Measurements from ENCODE around the gene ALG11.

ALG11 gene

GRCh38 chr13:52011632-52012511, at the start of gene ALG11:
TSS of gene ALG11 (plus strand) at chr13:52012398. CDS start at chr13:52012419, 21 bp downstream.
- 0 out of 2 replicates have a peak, but pooled peaks cover 5% of the 10 kb centered on the region for H3K27me3 ChIP-seq (ENCODE audit: insufficient read depth, low read length)
- H4K20me1 ChIP-seq (ENCODE audit: insufficient read depth, low read length) = no peaks in the 10 kb centered on the region
- peak within 1 kb of the TSS; percentile 76 for H3K4me3 ChIP-seq (ENCODE audit: low read depth, low read length, poor library complexity, severe bottlenecking)
- peaks cover 24% of the 10 kb centered on the region for H3K79me2 ChIP-seq (ENCODE audit: insufficient read depth, low read length)
- H3K9me2 ChIP-seq (ENCODE audit: low read depth, low read length) = no peaks in the 10 kb centered on the region
- peaks cover 15% of the 10 kb centered on the region; the same call in 1 of the 2 replicates for H3K36me3 ChIP-seq (ENCODE audit: insufficient read depth, low read length)
- no peaks in the 10 kb centered on the region for H3K9me3 ChIP-seq (ENCODE audit: low read length)
- peaks cover 21% of the 10 kb centered on the region for H3K4me1 ChIP-seq (ENCODE audit: insufficient read depth, low read length, severe bottlenecking)
- no peaks in the 10 kb centered on the region for H3F3A ChIP-seq (ENCODE audit: insufficient read depth, low read length)
- TF ChIP-seq EZH2 (IDR thresholded peaks at IDR 0.05; ENCODE audit: borderline replicate concordance, low read length) = no peak
- TF ChIP-seq CTCF (IDR thresholded peaks at IDR 0.05; ENCODE audit: low read length) = no peak
- H2AFZ ChIP-seq (ENCODE audit: low read length) = no peak within 1 kb of the TSS
- no peak within 1 kb of the TSS for H3K27ac ChIP-seq (ENCODE audit: low read depth, low read length, poor library complexity, severe bottlenecking)
- H3K4me2 ChIP-seq (ENCODE audit: low read length) = peak within 1 kb of the TSS; percentile 84
- peak within 1 kb of the TSS; percentile 69 for H3K9ac ChIP-seq (ENCODE audit: low read length)

GRCh38 chr13:51966186-51966585, 46.0 kb upstream of the ALG11 start:
- Histone ChIP-seq H3K4me2 (ENCODE audit: low read length) (no peak overlapping the region), H3K79me2 (ENCODE audit: insufficient read depth, low read length) (no peaks in the 10 kb centered on the region), H3K9me2 (ENCODE audit: low read depth, low read length) (no peaks in the 10 kb centered on the region), H3K36me3 (ENCODE audit: insufficient read depth, low read length) (no peaks in the 10 kb centered on the region), H2AFZ (ENCODE audit: low read length) (no peak overlapping the region), H3K27ac (ENCODE audit: low read depth, low read length, poor library complexity, severe bottlenecking) (no peak overlapping the region), H4K20me1 (ENCODE audit: insufficient read depth, low read length) (no peaks in the 10 kb centered on the region), H3K27me3 (ENCODE audit: insufficient read depth, low read length) (no peaks in the 10 kb centered on the region; the same call in 1 of the 2 replicates), H3K4me3 (ENCODE audit: low read depth, low read length, poor library complexity, severe bottlenecking) (no peak overlapping the region), H3K9ac (ENCODE audit: low read length) (no peak overlapping the region), H3K4me1 (ENCODE audit: insufficient read depth, low read length, severe bottlenecking) (no peaks in the 10 kb centered on the region), H3K9me3 (ENCODE audit: low read length) (no peaks in the 10 kb centered on the region), H3F3A (ENCODE audit: insufficient read depth, low read length) (no peaks in the 10 kb centered on the region)
- TF ChIP-seq EZH2 (IDR thresholded peaks at IDR 0.05; ENCODE audit: borderline replicate concordance, low read length) = no peak
- no peak for TF ChIP-seq CTCF (IDR thresholded peaks at IDR 0.05; ENCODE audit: low read length)

- no peaks in the 10 kb centered on the region for H3K4me1 ChIP-seq (ENCODE audit: insufficient read depth, low read length, severe bottlenecking)
- H3K9me2 ChIP-seq (ENCODE audit: low read depth, low read length) = no peaks in the 10 kb centered on the region
- H3K4me2 ChIP-seq (ENCODE audit: low read length) = no peak overlapping the region
- no peak overlapping the region for H3K27ac ChIP-seq (ENCODE audit: low read depth, low read length, poor library complexity, severe bottlenecking)
- H3K79me2 ChIP-seq (ENCODE audit: insufficient read depth, low read length) = no peaks in the 10 kb centered on the region
- no peak overlapping the region for H3K4me3 ChIP-seq (ENCODE audit: low read depth, low read length, poor library complexity, severe bottlenecking)
- H3K9me3 ChIP-seq (ENCODE audit: low read length) = no peaks in the 10 kb centered on the region
- no peaks in the 10 kb centered on the region; the same call in 1 of the 2 replicates for H3K27me3 ChIP-seq (ENCODE audit: insufficient read depth, low read length)
- no peak for TF ChIP-seq EZH2 (IDR thresholded peaks at IDR 0.05; ENCODE audit: borderline replicate concordance, low read length)
- no peak for TF ChIP-seq CTCF (IDR thresholded peaks at IDR 0.05; ENCODE audit: low read length)
- H3K9ac ChIP-seq (ENCODE audit: low read length) = no peak overlapping the region
- H3F3A ChIP-seq (ENCODE audit: insufficient read depth, low read length) = no peaks in the 10 kb centered on the region
- H3K36me3 ChIP-seq (ENCODE audit: insufficient read depth, low read length) = no peaks in the 10 kb centered on the region
- no peaks in the 10 kb centered on the region for H4K20me1 ChIP-seq (ENCODE audit: insufficient read depth, low read length)
- H2AFZ ChIP-seq (ENCODE audit: low read length) = no peak overlapping the region
Observed at GRCh38 chr13:51967482-51968446, 44.4 kb upstream of the ALG11 start.
